HepG2 (cell line): ENCODE data around the gene C15orf62. TPM values are rescaled to one million over a fixed set of nuclear protein-coding genes. Genes with fewer than 3 reads are reported as not detected.

ENCODE experiments used
- HIVEP1 ChIP-seq: sonication (generic); formaldehyde crosslinking; IDR thresholded peaks from 2 replicates; pipeline ENCODE4 v1.4.0; 2020; ENCODE audit warnings: mild to moderate bottlenecking, missing genetic modification reagents
- HNF1B ChIP-seq: sonication (generic); formaldehyde crosslinking; IDR thresholded peaks from 2 replicates; pipeline ENCODE4 v1.5.1; 2020; ENCODE audit warnings: mild to moderate bottlenecking, moderate library complexity, missing genetic modification reagents
- LBX2 ChIP-seq: sonication (generic); formaldehyde crosslinking; IDR thresholded peaks from 2 replicates; pipeline ENCODE4 v1.5.0; 2020; ENCODE audit warnings: missing genetic modification reagents, mild to moderate bottlenecking, borderline replicate concordance
- MEIS2 ChIP-seq: sonication (generic); formaldehyde crosslinking; IDR thresholded peaks from 2 replicates; pipeline ENCODE4 v1.9.0; 2021; ENCODE audit warnings: mild to moderate bottlenecking, missing genetic modification reagents
- SRSF4 ChIP-seq: fragments of 200-400 bp; formaldehyde crosslinking; IDR thresholded peaks from one replicate; pipeline ENCODE4 v1.6.1; 2018; ENCODE audit warnings: mild to moderate bottlenecking, low read depth, low read length, moderate library complexity; ENCODE audit not compliant: poor library complexity, severe bottlenecking
- TCF7 ChIP-seq: sonication (generic); IDR thresholded peaks from 2 replicates; pipeline ENCODE4 v1.6.1; 2016; ENCODE audit warnings: antibody characterized with exemption, low read depth
- ZNF383 ChIP-seq: sonication (generic); formaldehyde crosslinking; IDR thresholded peaks from 2 replicates; pipeline ENCODE4 v1.4.0; 2020; ENCODE audit warnings: missing genetic modification reagents, mild to moderate bottlenecking, borderline replicate concordance
- ZNF441 ChIP-seq: sonication (generic); formaldehyde crosslinking; IDR thresholded peaks from 2 replicates; pipeline ENCODE4 v1.7.0; 2021; ENCODE audit warnings: missing genetic modification reagents, borderline replicate concordance
- ZNF530 ChIP-seq: sonication (generic); formaldehyde crosslinking; IDR thresholded peaks from 2 replicates; pipeline ENCODE4 v1.5.0; 2020; ENCODE audit warnings: low read depth, mild to moderate bottlenecking, missing genetic modification reagents
- ZNF546 ChIP-seq: sonication (generic); formaldehyde crosslinking; conservative IDR thresholded peaks from 2 replicates; pipeline ENCODE4 v1.8.1; 2023; ENCODE audit warnings: mild to moderate bottlenecking, missing genetic modification reagents
- ZNF556 ChIP-seq: sonication (generic); formaldehyde crosslinking; IDR thresholded peaks from 2 replicates; pipeline ENCODE4 v1.4.0; 2020; ENCODE audit warnings: mild to moderate bottlenecking, missing genetic modification reagents, borderline replicate concordance
- ZNF615 ChIP-seq: sonication (generic); formaldehyde crosslinking; IDR thresholded peaks from 2 replicates; pipeline ENCODE4 v1.5.0; 2020; ENCODE audit warnings: mild to moderate bottlenecking, missing genetic modification reagents, borderline replicate concordance
- ZNF749 ChIP-seq: sonication (generic); formaldehyde crosslinking; IDR thresholded peaks from 2 replicates; pipeline ENCODE4 v1.8.0; 2022; ENCODE audit warnings: mild to moderate bottlenecking, missing genetic modification reagents, moderate library complexity, borderline replicate concordance
- ZNF75D ChIP-seq: sonication (generic); formaldehyde crosslinking; IDR thresholded peaks from 2 replicates; pipeline ENCODE4 v1.8.1; 2023; ENCODE audit warnings: missing genetic modification reagents, mild to moderate bottlenecking, borderline replicate concordance
- polyA plus RNA-seq, 8 experiments: library from polyadenylated mRNA; depleted of rRNA in 3 of 8; stranded (reverse) in 7 of 8; unstranded in 1 of 8; fragments of >200 nt; fragmentation: Illumina TruSeq in 4 of 8; extraction: Trizol in 4 of 8; gene quantifications; 2 replicates each; pipeline versions ENCODE4 v1.2.1 to v1.2.3, GENCODE V29; 2011 to 2016; ENCODE audit warnings: low read depth in 4 of 8, missing spikeins in 1 of 8, mixed read lengths in 1 of 8; ENCODE audit not compliant: insufficient read depth in 1 of 8
- total RNA-seq, 5 experiments: library from RNA; depleted of rRNA; stranded (reverse); fragments of >200 nt; fragmentation: Illumina TruSeq; extraction: Trizol; gene quantifications; 2 replicates each; pipeline ENCODE4 v1.2.3, GENCODE V29; 2016; ENCODE audit warnings: low read depth in 1 of 5
- TF ChIP-seq, protein P1 (sequence below): sonication (generic); formaldehyde crosslinking; IDR thresholded peaks from 2 replicates; pipeline ENCODE4 v1.4.0; 2020; ENCODE audit warnings: missing genetic modification reagents
- TF ChIP-seq, protein P2 (sequence below): sonication (generic); formaldehyde crosslinking; IDR thresholded peaks from 2 replicates; pipeline ENCODE4 v1.4.0; 2020; ENCODE audit warnings: mild to moderate bottlenecking, missing genetic modification reagents
- TF ChIP-seq, protein P3 (sequence below): sonication (generic); IDR thresholded peaks from 2 replicates; pipeline ENCODE4 v1.6.1; 2016; ENCODE audit warnings: low read depth, borderline replicate concordance

Gene C15orf62
- total and polyA plus RNA-seq, 2 of the 13 experiments (the other 11 are each of a cell fraction or from before 2014, with no cell fraction given) = 0.51 to 1.1 TPM

- TF ChIP-seq ZNF441 (CRISPR knock-in tag) = 0 out of 2 replicates have a peak, but pooled peaks have one; percentile 13
- peak; percentile 31; the same call in 1 of the 2 replicates for TF ChIP-seq HIVEP1 (CRISPR knock-in tag)
- no peak for TF ChIP-seq ZNF383
- TF ChIP-seq MEIS2 = peak; percentile 81; the same call in 1 of the 2 replicates
- TF ChIP-seq ZNF556 (CRISPR knock-in tag) = peak; percentile 70; the same call in 1 of the 2 replicates
- TF ChIP-seq, protein P1, sequence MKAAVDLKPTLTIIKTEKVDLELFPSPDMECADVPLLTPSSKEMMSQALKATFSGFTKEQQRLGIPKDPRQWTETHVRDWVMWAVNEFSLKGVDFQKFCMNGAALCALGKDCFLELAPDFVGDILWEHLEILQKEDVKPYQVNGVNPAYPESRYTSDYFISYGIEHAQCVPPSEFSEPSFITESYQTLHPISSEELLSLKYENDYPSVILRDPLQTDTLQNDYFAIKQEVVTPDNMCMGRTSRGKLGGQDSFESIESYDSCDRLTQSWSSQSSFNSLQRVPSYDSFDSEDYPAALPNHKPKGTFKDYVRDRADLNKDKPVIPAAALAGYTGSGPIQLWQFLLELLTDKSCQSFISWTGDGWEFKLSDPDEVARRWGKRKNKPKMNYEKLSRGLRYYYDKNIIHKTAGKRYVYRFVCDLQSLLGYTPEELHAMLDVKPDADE (CRISPR knock-in tag) = no peak; the same call in 1 of the 2 replicates
- TF ChIP-seq ZNF749 (CRISPR knock-in tag) = peak; percentile 81; the same call in 1 of the 2 replicates
- no peak for TF ChIP-seq TCF7
- peak; percentile 87; the same call in 1 of the 2 replicates for TF ChIP-seq HNF1B (CRISPR knock-in tag)
- TF ChIP-seq, protein P2, sequence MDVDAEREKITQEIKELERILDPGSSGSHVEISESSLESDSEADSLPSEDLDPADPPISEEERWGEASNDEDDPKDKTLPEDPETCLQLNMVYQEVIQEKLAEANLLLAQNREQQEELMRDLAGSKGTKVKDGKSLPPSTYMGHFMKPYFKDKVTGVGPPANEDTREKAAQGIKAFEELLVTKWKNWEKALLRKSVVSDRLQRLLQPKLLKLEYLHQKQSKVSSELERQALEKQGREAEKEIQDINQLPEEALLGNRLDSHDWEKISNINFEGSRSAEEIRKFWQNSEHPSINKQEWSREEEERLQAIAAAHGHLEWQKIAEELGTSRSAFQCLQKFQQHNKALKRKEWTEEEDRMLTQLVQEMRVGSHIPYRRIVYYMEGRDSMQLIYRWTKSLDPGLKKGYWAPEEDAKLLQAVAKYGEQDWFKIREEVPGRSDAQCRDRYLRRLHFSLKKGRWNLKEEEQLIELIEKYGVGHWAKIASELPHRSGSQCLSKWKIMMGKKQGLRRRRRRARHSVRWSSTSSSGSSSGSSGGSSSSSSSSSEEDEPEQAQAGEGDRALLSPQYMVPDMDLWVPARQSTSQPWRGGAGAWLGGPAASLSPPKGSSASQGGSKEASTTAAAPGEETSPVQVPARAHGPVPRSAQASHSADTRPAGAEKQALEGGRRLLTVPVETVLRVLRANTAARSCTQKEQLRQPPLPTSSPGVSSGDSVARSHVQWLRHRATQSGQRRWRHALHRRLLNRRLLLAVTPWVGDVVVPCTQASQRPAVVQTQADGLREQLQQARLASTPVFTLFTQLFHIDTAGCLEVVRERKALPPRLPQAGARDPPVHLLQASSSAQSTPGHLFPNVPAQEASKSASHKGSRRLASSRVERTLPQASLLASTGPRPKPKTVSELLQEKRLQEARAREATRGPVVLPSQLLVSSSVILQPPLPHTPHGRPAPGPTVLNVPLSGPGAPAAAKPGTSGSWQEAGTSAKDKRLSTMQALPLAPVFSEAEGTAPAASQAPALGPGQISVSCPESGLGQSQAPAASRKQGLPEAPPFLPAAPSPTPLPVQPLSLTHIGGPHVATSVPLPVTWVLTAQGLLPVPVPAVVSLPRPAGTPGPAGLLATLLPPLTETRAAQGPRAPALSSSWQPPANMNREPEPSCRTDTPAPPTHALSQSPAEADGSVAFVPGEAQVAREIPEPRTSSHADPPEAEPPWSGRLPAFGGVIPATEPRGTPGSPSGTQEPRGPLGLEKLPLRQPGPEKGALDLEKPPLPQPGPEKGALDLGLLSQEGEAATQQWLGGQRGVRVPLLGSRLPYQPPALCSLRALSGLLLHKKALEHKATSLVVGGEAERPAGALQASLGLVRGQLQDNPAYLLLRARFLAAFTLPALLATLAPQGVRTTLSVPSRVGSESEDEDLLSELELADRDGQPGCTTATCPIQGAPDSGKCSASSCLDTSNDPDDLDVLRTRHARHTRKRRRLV (CRISPR knock-in tag) = 0 out of 2 replicates have a peak, but pooled peaks have one; percentile 47
- peak; percentile 84 for TF ChIP-seq ZNF546 (CRISPR knock-in tag)
- TF ChIP-seq, protein P3, sequence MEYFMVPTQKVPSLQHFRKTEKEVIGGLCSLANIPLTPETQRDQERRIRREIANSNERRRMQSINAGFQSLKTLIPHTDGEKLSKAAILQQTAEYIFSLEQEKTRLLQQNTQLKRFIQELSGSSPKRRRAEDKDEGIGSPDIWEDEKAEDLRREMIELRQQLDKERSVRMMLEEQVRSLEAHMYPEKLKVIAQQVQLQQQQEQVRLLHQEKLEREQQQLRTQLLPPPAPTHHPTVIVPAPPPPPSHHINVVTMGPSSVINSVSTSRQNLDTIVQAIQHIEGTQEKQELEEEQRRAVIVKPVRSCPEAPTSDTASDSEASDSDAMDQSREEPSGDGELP = no peak
- peak; percentile 78; the same call in 1 of the 2 replicates for TF ChIP-seq ZNF615 (CRISPR knock-in tag)
- TF ChIP-seq SRSF4 = no peak
- peak; percentile 78; the same call in 1 of the 2 replicates for TF ChIP-seq LBX2 (CRISPR knock-in tag)
- TF ChIP-seq ZNF75D (CRISPR knock-in tag) = 0 out of 2 replicates have a peak, but pooled peaks have one; percentile 49
- peak; percentile 18; the same call in 1 of the 2 replicates for TF ChIP-seq ZNF530
Measured at GRCh38 chr15:40763801-40764628, 5.8 kb upstream of the C15orf62 start, which contains the start of gene GCHFR (continued).
